ENCODE results near the gene DRC3. TPM values are rescaled to one million over a fixed set of nuclear protein-coding genes. Genes with fewer than 3 reads are reported as not detected.

The DRC3 gene
- total and polyA plus RNA-seq, 10 of the 15 experiments (the other 5 are each of a cell fraction or from before 2014, with no cell fraction given): 0.18 to 2.3 (median 0.60) TPM; not detected in 3

GRCh38 chr17:18002171-18002570 is 29.5 kb downstream of the DRC3 start:
- Histone ChIP-seq H4K20me1 (ENCODE audit: control insufficient read depth, insufficient read depth) (no peaks in the 10 kb centered on the region; the same call in 1 of the 2 replicates), H3K4me3 (no peak overlapping the region), H3K4me1 (ENCODE audit: control insufficient read depth, insufficient read depth, low read length) (no peaks in the 10 kb centered on the region), H3K9me3 (replicated peaks; ENCODE audit: control insufficient read depth, insufficient read depth, low read length) (no peaks in the 10 kb centered on the region), H3K9ac (ENCODE audit: control insufficient read depth, insufficient read depth, low read length) (no peak overlapping the region), H3K27me3 (replicated peaks in 1 of 2; ENCODE audit: control insufficient read depth in 2 of 2, insufficient read depth in 2 of 2, low read length in 1 of 2) (no peaks in the 10 kb centered on the region), H3K27ac (ENCODE audit: control insufficient read depth, insufficient read depth) (no peak overlapping the region), H3K79me2 (ENCODE audit: control insufficient read depth, insufficient read depth, low read length) (no peaks in the 10 kb centered on the region), H3K36me3 (ENCODE audit: control insufficient read depth in 2 of 2, insufficient read depth in 2 of 2, low read length in 1 of 2) (peaks cover 0 to 3% of the 10 kb centered on the region in 2 experiments; a peak in 1 of 4 replicates), H2AFZ (ENCODE audit: control insufficient read depth, low read depth, low read length) (no peak overlapping the region), H3K4me2 (ENCODE audit: control insufficient read depth, insufficient read depth) (no peak overlapping the region)
- in situ Hi-C loops (cut with MboI): no loop called here
- WGBS (ENCODE audit: insufficient coverage, insufficient replicate concordance, low lambda C conversion rate, missing lambda C conversion rate): 71% methylated on average over 2 of the region's 2 CpGs
- TF ChIP-seq ZZZ3 (IDR thresholded peaks at IDR 0.05; ENCODE audit: control insufficient read depth, insufficient read length, low read depth): no peak
- TF ChIP-seq TARDBP (IDR thresholded peaks at IDR 0.05; ENCODE audit: borderline replicate concordance): no peak
- TF ChIP-seq DPF2 (IDR thresholded peaks at IDR 0.05): no peak
- no peak for TF ChIP-seq ZNF384 (IDR thresholded peaks at IDR 0.05; ENCODE audit: borderline replicate concordance, low read depth, low read length)
- no peak for TF ChIP-seq NR2F1 (conservative IDR thresholded peaks at IDR 0.05)
- TF ChIP-seq, protein P1, sequence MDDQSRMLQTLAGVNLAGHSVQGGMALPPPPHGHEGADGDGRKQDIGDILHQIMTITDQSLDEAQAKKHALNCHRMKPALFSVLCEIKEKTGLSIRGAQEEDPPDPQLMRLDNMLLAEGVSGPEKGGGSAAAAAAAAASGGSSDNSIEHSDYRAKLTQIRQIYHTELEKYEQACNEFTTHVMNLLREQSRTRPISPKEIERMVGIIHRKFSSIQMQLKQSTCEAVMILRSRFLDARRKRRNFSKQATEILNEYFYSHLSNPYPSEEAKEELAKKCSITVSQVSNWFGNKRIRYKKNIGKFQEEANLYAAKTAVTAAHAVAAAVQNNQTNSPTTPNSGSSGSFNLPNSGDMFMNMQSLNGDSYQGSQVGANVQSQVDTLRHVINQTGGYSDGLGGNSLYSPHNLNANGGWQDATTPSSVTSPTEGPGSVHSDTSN (IDR thresholded peaks at IDR 0.05; ENCODE audit: insufficient replicate concordance, low read depth, low read length): no peak
- no peak for TF ChIP-seq TAF1 (IDR thresholded peaks at IDR 0.05; ENCODE audit: borderline replicate concordance, low read depth, low read length)
- TF ChIP-seq, protein P2, sequence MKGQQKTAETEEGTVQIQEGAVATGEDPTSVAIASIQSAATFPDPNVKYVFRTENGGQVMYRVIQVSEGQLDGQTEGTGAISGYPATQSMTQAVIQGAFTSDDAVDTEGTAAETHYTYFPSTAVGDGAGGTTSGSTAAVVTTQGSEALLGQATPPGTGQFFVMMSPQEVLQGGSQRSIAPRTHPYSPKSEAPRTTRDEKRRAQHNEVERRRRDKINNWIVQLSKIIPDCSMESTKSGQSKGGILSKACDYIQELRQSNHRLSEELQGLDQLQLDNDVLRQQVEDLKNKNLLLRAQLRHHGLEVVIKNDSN (IDR thresholded peaks at IDR 0.05; ENCODE audit: borderline replicate concordance, extremely low read length, insufficient read depth, low read depth, low read length): no peak
- TF ChIP-seq MTA3 (IDR thresholded peaks at IDR 0.05; ENCODE audit: borderline replicate concordance, low read length): no peak
- TF ChIP-seq RFX5 (IDR thresholded peaks at IDR 0.05; ENCODE audit: low read depth, low read length): no peak
- TF ChIP-seq SMAD1 (IDR thresholded peaks at IDR 0.05; ENCODE audit: low read depth, partially characterized antibody): no peak
- no peak for TF ChIP-seq ZNF687 (IDR thresholded peaks at IDR 0.05)
- TF ChIP-seq ZNF24 (IDR thresholded peaks at IDR 0.05): no peak
- no peak for TF ChIP-seq ZSCAN29 (IDR thresholded peaks at IDR 0.05)
- no peak for TF ChIP-seq TCF7 (IDR thresholded peaks at IDR 0.05; ENCODE audit: borderline replicate concordance)
- no peak for TF ChIP-seq SUZ12 (IDR thresholded peaks at IDR 0.05; ENCODE audit: unreplicated experiment)
- TF ChIP-seq CBX3 (IDR thresholded peaks at IDR 0.05; ENCODE audit: borderline replicate concordance, low read depth): no peak
- FAIRE-seq: no peak
- intact Hi-C loops (cut with micrococcal nuclease; ENCODE audit: unreplicated experiment): loop anchor here (10.0 kb wide), 1 partner anchor 667 kb away; no protein-coding TSS in a partner anchor
- no peak for DNase-seq (ENCODE audit: low read depth, low spot score)
- BruUV-seq (replicated peaks): no TSS peak
- ATAC-seq: no peak
- ChIA-PET POLR2A (no interaction called here), RAD21 (ENCODE audit: unreplicated experiment) (no interaction called here), CTCF (interaction anchor here (0.8 to 1.6 kb wide), 4 partner anchors 31 to 141 kb away, joined by 3 to 4 read pairs (median 3); no protein-coding TSS in a partner anchor), SMC1A (ENCODE audit: uncharacterized antibody, unreplicated experiment) (interaction anchor here (0.8 kb wide), 1 partner anchor 17 kb away, joined by 4 read pairs; no protein-coding TSS in a partner anchor)
